Measurements from ENCODE around the gene GSX1. TPM values are rescaled to one million over a fixed set of nuclear protein-coding genes. Genes with fewer than 3 reads are reported as not detected.

GSX1 gene
- polyA plus RNA-seq, 1 of the 3 experiments (the other 2 are of a cell fraction): not detected

GRCh38 chr13:27774169-27774568 is 18.1 kb upstream of the GSX1 start:
- H4K20me1 ChIP-seq (ENCODE audit: insufficient read depth): no peaks in the 10 kb centered on the region
- H2AFZ ChIP-seq (ENCODE audit: low read depth): no peak overlapping the region
- H3K9me2 ChIP-seq: no peaks in the 10 kb centered on the region
- no peak overlapping the region for H3K4me3 ChIP-seq (ENCODE audit: low read depth in 2 of 2, low read length in 1 of 2)
- H3K4me2 ChIP-seq: no peak overlapping the region
- 8% methylated on average over 8 of the region's 8 CpGs for WGBS (ENCODE audit: low lambda C conversion rate)
- H3F3A ChIP-seq (replicated peaks; ENCODE audit: insufficient read depth): no peaks in the 10 kb centered on the region
- no peak for TF ChIP-seq MXI1 (IDR thresholded peaks at IDR 0.05; ENCODE audit: low read depth, low read length)
- TF ChIP-seq GATA2 (CRISPR knock-in tag; IDR thresholded peaks at IDR 0.05): no peak
- TF ChIP-seq PBX3 (IDR thresholded peaks at IDR 0.05): no peak
- no peak for TF ChIP-seq MEF2A (IDR thresholded peaks at IDR 0.05; ENCODE audit: borderline replicate concordance, low read depth)
- TF ChIP-seq USF2 (IDR thresholded peaks at IDR 0.05; ENCODE audit: borderline replicate concordance, low read depth, low read length): no peak
- TF ChIP-seq RFX5 (IDR thresholded peaks at IDR 0.05; ENCODE audit: low read length): no peak
- no peak for TF ChIP-seq JUND (IDR thresholded peaks at IDR 0.05)
- no peaks in the 10 kb centered on the region for H3K4me1 ChIP-seq (ENCODE audit: control insufficient read depth in 1 of 2, insufficient read depth in 2 of 2, low read depth in 1 of 2, low read length in 1 of 2)
- DNase-seq: no peak
- ChIA-PET POLR2A (no interaction called here), CTCF (interaction anchor here (1.0 to 1.9 kb wide), 3 partner anchors 9 to 243 kb away, joined by 3 to 7 read pairs (median 5); no protein-coding TSS in a partner anchor)
- no peaks in the 10 kb centered on the region for H3K79me2 ChIP-seq (ENCODE audit: insufficient read depth)
- H3K9me3 ChIP-seq: no peaks in the 10 kb centered on the region
- no peak overlapping the region for H3K27ac ChIP-seq (ENCODE audit: low read depth in 2 of 2, low read length in 1 of 2)
- H3K27me3 ChIP-seq (ENCODE audit: insufficient read depth): peaks cover 33% of the 10 kb centered on the region
- no peak overlapping the region for H3K9ac ChIP-seq
- H3K36me3 ChIP-seq (replicated peaks in 1 of 2; ENCODE audit: control insufficient read depth in 1 of 2, insufficient read depth in 2 of 2, low read length in 1 of 2): no peaks in the 10 kb centered on the region

- Histone ChIP-seq H2AFZ (ENCODE audit: low read depth) (no peak overlapping the region), H3K4me1 (ENCODE audit: control insufficient read depth in 1 of 2, insufficient read depth in 2 of 2, low read depth in 1 of 2, low read length in 1 of 2) (no peaks in the 10 kb centered on the region), H3K9me2 (no peaks in the 10 kb centered on the region), H3K4me3 (ENCODE audit: low read depth in 2 of 2, low read length in 1 of 2) (no peak overlapping the region), H3K27me3 (ENCODE audit: insufficient read depth) (peaks cover 38% of the 10 kb centered on the region), H3K9ac (no peak overlapping the region), H3K36me3 (replicated peaks in 1 of 2; ENCODE audit: control insufficient read depth in 1 of 2, insufficient read depth in 2 of 2, low read length in 1 of 2) (no peaks in the 10 kb centered on the region), H3F3A (replicated peaks; ENCODE audit: insufficient read depth) (no peaks in the 10 kb centered on the region), H3K4me2 (no peak overlapping the region), H3K27ac (ENCODE audit: low read depth in 2 of 2, low read length in 1 of 2) (no peak overlapping the region), H3K9me3 (no peaks in the 10 kb centered on the region), H3K79me2 (ENCODE audit: insufficient read depth) (no peaks in the 10 kb centered on the region), H4K20me1 (ENCODE audit: insufficient read depth) (no peaks in the 10 kb centered on the region)
- WGBS (ENCODE audit: low lambda C conversion rate): 0% methylated on average over 1 of the region's 2 CpGs
- no peak for DNase-seq
- ChIA-PET CTCF (interaction anchor here (1.0 to 1.9 kb wide), 3 partner anchors 8 to 243 kb away, joined by 3 to 7 read pairs (median 5); no protein-coding TSS in a partner anchor), POLR2A (no interaction called here)
- TF ChIP-seq NFIC (IDR thresholded peaks at IDR 0.05; ENCODE audit: borderline replicate concordance) (no peak), ELF1 (IDR thresholded peaks at IDR 0.05) (no peak), CTCF (IDR thresholded peaks at IDR 0.05) (no peak), NRF1 (IDR thresholded peaks at IDR 0.05; ENCODE audit: low read depth, low read length) (no peak)
These were observed 17.6 kb upstream of the GSX1 start for GRCh38 chr13:27774651-27775050.
